Fibroblast of skin of right biceps (primary cell): ENCODE measurements around the gene KCNIP3.
"Not testable (repeated sequence)": the region's sequence is repeated elsewhere in the genome, so short reads cannot be mapped to it uniquely, and the experiment has no call there.

ENCODE experiments used
- DNase-seq: peaks from one replicate; pipeline ENCODE4 v3.0.0-alpha.2; 2013

The KCNIP3 gene

GRCh38 chr2:95348609-95349567 lies 51.7 kb downstream of the KCNIP3 start:
- DNase-seq = peak; percentile 53

GRCh38 chr2:95349568-95350322 lies 52.6 kb downstream of the KCNIP3 start:
- no peak for DNase-seq

- DNase-seq = no peak
Measured at GRCh38 chr2:95350368-95350767, 53.2 kb downstream of the KCNIP3 start.

GRCh38 chr2:95350774-95351597 lies 53.8 kb downstream of the KCNIP3 start:
- no peak for DNase-seq

GRCh38 chr2:95351598-95351915 lies 54.4 kb downstream of the KCNIP3 start:
- DNase-seq = no peak

- no peak for DNase-seq
Measured at GRCh38 chr2:95352310-95353054, 55.3 kb downstream of the KCNIP3 start.

GRCh38 chr2:95353055-95353575 lies 56.0 kb downstream of the KCNIP3 start:
- no peak for DNase-seq

- no peak for DNase-seq
Measured at GRCh38 chr2:95353613-95354468, 56.7 kb downstream of the KCNIP3 start.

GRCh38 chr2:95354469-95354901 lies 57.3 kb downstream of the KCNIP3 start:
- no peak for DNase-seq

GRCh38 chr2:95354925-95355324 lies 57.8 kb downstream of the KCNIP3 start:
- no peak for DNase-seq

- not testable (repeated sequence) for DNase-seq
Measured at GRCh38 chr2:95355486-95355885, 58.3 kb downstream of the KCNIP3 start.

- no peak for DNase-seq
Measured at GRCh38 chr2:95356821-95357700, 59.9 kb downstream of the KCNIP3 start.

GRCh38 chr2:95357717-95358280 lies 60.7 kb downstream of the KCNIP3 start:
- no peak for DNase-seq

GRCh38 chr2:95359031-95359430 lies 61.9 kb downstream of the KCNIP3 start:
- DNase-seq = peak; percentile 82

GRCh38 chr2:95359501-95359930 lies 62.4 kb downstream of the KCNIP3 start:
- DNase-seq = no peak

GRCh38 chr2:95361216-95361980 lies 64.3 kb downstream of the KCNIP3 start:
- DNase-seq = no peak

GRCh38 chr2:95362486-95362885 lies 65.3 kb downstream of the KCNIP3 start:
- DNase-seq = no peak

- DNase-seq = no peak
Measured at GRCh38 chr2:95366514-95366913, 69.4 kb downstream of the KCNIP3 start.
